Measurements from ENCODE around the gene KANSL3.

KANSL3 gene

DNA sequence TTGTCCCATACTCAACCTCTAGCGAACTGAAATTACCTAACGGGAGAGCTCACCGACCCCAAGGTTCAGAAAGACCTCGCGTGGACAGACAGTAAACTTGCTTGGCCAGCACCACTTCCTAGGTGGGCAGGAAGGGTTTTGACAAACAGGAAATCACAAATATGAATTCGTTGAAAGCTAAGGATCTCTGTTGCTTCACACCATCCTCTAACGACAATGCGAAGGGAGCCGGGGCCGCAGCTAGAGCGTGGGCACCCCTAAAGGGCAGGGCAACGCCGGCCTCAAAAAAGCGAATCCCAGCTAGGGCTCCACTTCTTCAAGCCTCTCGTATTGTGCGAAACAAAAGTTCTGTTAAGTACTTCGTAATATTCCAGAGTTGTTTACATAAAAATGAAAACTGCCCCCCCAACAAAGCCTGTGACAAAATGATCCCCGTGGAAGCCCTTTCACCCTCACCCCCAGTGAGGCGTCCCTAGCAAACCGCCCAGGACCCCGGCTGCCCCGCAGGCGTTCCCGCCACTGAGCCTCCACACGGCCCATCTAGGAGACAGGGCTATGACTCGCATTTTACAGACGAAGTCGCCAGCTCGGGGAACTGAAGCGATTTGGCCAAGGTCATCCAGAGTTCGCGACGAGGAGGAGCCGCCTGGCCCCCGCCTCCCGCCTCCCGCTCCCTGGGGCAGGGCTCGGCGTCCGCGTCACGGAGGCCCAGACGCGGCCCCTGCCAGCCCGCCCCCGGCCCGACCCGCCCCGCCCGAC, 548 bp downstream of the KANSL3 start:
- TF ChIP-seq, protein P1, sequence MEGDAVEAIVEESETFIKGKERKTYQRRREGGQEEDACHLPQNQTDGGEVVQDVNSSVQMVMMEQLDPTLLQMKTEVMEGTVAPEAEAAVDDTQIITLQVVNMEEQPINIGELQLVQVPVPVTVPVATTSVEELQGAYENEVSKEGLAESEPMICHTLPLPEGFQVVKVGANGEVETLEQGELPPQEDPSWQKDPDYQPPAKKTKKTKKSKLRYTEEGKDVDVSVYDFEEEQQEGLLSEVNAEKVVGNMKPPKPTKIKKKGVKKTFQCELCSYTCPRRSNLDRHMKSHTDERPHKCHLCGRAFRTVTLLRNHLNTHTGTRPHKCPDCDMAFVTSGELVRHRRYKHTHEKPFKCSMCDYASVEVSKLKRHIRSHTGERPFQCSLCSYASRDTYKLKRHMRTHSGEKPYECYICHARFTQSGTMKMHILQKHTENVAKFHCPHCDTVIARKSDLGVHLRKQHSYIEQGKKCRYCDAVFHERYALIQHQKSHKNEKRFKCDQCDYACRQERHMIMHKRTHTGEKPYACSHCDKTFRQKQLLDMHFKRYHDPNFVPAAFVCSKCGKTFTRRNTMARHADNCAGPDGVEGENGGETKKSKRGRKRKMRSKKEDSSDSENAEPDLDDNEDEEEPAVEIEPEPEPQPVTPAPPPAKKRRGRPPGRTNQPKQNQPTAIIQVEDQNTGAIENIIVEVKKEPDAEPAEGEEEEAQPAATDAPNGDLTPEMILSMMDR (IDR thresholded peaks at IDR 0.05; ENCODE audit: insufficient read depth, missing control alignments): no peak
- FAIRE-seq: no peak
- DNase-seq (ENCODE audit: insufficient read length, low spot score): no peak

DNA sequence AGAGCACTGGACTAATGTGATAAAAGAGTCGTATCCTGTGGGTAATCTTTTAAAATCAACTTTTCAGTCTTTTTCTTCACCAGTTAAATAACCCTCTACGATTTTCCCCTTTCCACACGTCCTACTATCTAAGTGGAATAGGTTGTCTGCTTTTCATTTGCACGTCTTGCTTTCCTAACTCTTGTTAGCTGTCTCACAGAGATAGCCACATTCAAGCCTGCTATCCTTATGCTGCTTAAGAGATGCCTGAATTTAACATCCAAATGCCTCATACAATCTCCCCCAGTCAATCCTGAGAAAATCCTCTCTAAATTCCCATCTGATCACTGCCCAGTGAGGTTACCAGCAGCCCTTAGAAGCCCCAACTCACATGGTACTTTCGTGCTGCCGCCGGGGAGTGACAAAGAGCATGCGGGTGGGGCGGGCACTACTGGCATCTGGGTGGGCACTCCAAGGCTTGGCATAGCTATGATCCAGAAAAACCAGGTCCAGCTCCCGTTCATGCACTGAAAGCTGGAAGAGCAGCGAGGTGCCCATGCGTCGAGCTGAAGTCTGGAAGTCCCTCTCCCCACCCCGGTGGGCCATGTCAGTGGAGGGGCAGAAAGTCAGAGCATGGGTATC, 1.5 kb downstream of the KANSL3 start:
- DNase-seq (ENCODE audit: insufficient read length, low spot score): no peak
- TF ChIP-seq, protein P1 (IDR thresholded peaks at IDR 0.05; ENCODE audit: insufficient read depth, missing control alignments): no peak
- FAIRE-seq: no peak

DNA sequence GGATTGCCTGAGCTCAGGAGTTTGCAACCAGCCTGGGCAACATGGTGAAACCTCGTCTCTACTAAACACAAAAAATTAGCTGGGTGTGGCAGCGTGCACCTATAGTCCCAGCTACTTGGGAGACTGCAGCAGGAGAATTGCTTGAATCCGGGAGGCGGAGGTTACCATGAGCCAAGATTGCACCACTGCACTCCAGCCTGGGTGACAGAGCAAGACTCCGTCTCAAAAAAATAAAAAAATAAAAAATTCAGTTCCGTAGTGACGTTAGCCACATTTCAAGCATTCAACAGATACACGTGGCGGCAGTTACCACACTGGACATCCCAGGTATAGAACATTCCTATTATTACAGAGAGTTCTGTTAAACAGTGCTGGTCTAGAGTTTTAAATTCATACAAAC, 4.5 kb downstream of the KANSL3 start:
- TF ChIP-seq, protein P1 (IDR thresholded peaks at IDR 0.05; ENCODE audit: insufficient read depth, missing control alignments): no peak
- no peak for DNase-seq (ENCODE audit: insufficient read length, low spot score)
- FAIRE-seq: no peak

DNA sequence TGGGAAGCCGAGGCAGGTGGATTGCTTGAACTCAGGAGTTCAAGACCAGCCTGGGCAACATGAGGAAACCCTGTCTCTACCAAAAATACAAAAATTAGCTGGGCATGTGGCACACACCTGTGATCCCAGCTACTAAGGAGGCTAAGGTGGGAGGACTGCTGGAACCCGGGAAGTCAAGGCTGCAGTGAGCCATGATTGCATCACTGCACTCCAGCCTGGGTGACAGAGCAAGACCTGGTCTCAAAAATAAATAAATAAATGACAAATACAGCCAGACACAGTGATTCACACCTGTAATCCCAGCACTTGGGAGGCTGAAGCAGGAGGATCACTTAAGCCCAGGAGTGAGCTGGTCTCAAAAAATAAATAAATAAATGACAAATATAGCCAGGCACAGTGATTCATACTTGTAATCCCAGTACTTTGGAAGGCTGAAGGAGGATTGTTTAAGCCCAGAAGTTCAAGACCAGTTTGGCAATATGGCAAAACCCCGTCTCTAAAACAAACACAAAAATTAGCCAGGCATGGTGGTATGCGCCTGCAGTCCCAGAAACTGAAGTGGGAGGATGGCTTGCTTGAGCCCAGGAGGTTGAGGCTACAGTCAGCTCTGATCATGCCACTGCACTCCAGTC, 6.2 kb downstream of the KANSL3 start:
- TF ChIP-seq, protein P1 (IDR thresholded peaks at IDR 0.05; ENCODE audit: insufficient read depth, missing control alignments): no peak
- FAIRE-seq: no peak
- DNase-seq (ENCODE audit: insufficient read length, low spot score): no peak

DNA sequence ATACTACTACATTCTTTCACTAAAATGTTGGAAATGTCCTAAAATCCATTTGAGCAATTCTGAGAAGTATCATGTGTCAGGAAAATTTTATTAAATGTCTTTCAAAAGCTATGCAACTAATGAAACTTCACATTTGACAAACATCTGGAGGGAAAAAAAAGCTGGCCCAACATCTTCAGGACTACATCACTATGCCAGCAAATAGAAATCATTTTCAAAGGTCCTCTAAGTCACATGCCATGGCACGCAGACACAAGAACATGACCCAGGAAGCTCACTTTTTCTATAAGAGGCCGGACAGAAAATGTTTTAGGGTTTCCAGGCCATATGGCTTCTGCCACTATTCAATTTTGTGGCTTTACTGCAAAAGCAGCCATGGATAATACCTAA, 11.6 kb downstream of the KANSL3 start:
- DNase-seq (ENCODE audit: insufficient read length, low spot score) (no peak), FAIRE-seq (no peak)
- TF ChIP-seq, protein P1 (IDR thresholded peaks at IDR 0.05; ENCODE audit: insufficient read depth, missing control alignments): no peak

DNA sequence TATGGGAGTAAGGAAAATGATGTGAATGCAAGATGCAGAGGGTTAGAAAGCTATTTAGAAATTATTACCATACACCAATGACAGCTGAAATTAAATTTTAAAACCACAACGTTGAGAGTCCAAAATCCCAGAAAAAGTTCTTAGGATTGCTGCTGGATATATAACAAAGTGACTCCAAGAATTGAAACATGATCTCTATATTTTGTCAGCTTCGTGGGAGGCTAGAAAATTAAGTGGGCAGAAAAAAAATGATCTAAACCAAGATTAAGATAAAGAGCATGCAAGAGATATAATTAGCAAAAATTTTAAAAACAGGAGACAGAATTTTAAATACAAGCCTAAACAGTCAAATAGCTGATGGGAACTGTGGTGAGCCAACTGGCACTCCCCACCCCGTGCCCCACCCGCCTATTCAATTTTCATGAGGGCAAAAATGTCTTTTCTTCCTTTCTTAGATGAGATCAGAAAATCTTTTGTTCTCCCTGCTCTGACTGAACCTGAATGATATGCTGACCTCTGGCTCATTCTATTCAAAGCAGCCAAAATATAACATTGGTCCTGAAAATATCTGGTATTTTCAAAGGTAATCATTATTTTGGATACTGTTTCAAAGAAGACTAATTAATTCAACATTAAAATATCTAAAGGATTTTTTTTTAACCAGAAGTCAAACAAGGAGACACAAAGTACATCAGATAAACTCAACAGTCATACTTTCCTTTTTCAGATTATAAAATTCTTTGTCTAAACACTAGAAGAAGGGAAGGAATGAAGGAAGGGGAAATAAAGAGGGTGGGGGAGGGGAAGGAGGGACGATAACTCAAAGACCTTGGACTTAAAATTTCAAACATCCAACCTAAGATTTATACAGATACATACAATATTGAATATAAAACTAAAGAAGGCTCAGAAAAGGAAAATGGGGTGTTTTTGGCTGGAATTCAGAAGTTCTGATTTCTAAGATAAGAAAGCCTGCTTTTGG, 12.2 kb downstream of the KANSL3 start:
- FAIRE-seq: no peak
- DNase-seq (ENCODE audit: insufficient read length, low spot score): no peak
- TF ChIP-seq, protein P1 (IDR thresholded peaks at IDR 0.05; ENCODE audit: insufficient read depth, missing control alignments): no peak

Measured in D721Med (cell line).